BLaER1 (cell line): ENCODE data around the gene PVALB.

Experiments used
- H3K27ac ChIP-seq: shearing (Covaris generic); formaldehyde crosslinking; 2 replicates; pipeline ENCODE4 v1.8.1; 2022
- H3K27me3 ChIP-seq: shearing (Covaris generic); formaldehyde crosslinking; 2 replicates; pipeline ENCODE4 v1.8.1; 2022
- H3K36me3 ChIP-seq: shearing (Covaris generic); formaldehyde crosslinking; 2 replicates; pipeline ENCODE4 v1.8.1; 2022
- H3K4me1 ChIP-seq: shearing (Covaris generic); formaldehyde crosslinking; 2 replicates; pipeline ENCODE4 v1.8.1; 2022
- H3K4me2 ChIP-seq: shearing (Covaris generic); formaldehyde crosslinking; 2 replicates; pipeline ENCODE4 v1.8.1; 2022
- H3K4me3 ChIP-seq: shearing (Covaris generic); formaldehyde crosslinking; 2 replicates; pipeline ENCODE4 v1.8.1; 2022
- H3K9ac ChIP-seq: shearing (Covaris generic); formaldehyde crosslinking; 2 replicates; pipeline ENCODE4 v1.8.1; 2022
- H3K9me3 ChIP-seq: shearing (Covaris generic); formaldehyde crosslinking; 2 replicates; pipeline ENCODE4 v1.8.1; 2022
- H4K20me1 ChIP-seq: shearing (Covaris generic); formaldehyde crosslinking; 2 replicates; pipeline ENCODE4 v1.8.1; 2022
- Cebpa-rat ChIP-seq: shearing (Covaris generic); IDR thresholded peaks from 2 replicates; pipeline ENCODE4 v1.8.1; 2022

Gene PVALB

DNA sequence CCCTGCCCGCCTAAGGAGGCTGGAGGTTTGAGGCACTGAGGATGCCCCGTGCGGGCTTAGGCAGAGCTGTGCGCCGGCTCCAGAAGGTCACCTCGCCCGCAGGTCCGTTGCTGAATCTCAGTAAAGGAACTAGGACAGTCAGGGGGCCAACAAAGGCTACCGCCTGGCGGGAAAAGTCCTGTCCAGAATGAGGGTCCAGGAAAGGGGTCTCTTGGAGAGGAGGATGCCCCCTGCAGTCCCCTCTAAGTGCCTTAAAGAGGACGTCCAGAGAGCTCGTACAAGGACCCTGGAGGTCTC is 548 bp downstream of the PVALB start:
- Histone ChIP-seq H3K4me3 (peak overlapping the region; percentile 57), H4K20me1 (peaks cover 23% of the 10 kb centered on the region; the same call in 1 of the 2 replicates), H3K27ac (no peak overlapping the region), H3K9me3 (no peaks in the 10 kb centered on the region), H3K4me1 (peaks cover 42% of the 10 kb centered on the region), H3K4me2 (peak overlapping the region; percentile 83), H3K27me3 (peaks cover 66% of the 10 kb centered on the region), H3K9ac (no peak overlapping the region), H3K36me3 (no peaks in the 10 kb centered on the region)
- no peak for TF ChIP-seq Cebpa-rat

DNA sequence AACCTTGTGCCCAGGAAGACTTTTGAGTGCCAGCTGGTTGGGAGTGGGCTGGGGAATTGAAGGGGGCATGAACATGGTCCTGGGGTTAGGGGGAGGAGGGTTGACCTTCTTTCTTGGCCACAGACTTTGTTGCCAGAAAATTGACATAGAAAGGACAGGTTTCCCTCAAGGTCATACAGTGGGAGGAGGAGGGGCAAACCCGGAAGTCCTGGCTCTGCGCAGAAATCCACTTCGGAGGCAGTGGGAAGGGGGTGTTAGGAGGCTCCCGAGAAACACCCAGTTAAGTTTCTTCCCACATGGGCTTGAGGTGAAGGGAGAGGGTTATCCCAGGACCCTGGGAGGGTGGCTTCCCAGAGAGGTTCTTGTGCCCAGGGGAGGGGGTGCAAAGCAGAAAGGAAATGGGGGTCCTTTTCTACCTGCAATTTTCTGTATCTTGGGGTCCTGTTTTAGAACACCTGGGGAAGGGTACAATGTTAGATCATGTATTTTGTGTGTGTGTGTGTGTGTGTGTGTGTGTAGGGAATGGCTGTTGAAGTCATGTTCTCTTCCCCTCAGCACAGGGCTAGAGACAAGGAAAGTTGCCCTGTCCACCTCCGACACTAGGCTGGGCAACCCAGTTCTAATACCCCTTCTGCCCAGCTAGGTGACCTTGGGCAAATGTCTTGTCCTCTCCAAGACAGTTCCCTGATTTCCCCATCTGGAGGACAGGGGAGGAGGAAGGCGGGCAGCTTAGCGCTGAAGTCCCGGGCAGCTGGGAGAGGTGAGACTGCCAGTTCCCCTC is 1.1 kb downstream of the PVALB start:
- Histone ChIP-seq H3K4me3 (no peak overlapping the region), H3K9ac (no peak overlapping the region), H3K9me3 (no peaks in the 10 kb centered on the region), H3K4me2 (peak overlapping the region; percentile 83), H3K27me3 (peaks cover 66% of the 10 kb centered on the region), H3K4me1 (peaks cover 47% of the 10 kb centered on the region), H3K27ac (no peak overlapping the region), H4K20me1 (peaks cover 23% of the 10 kb centered on the region; the same call in 1 of the 2 replicates), H3K36me3 (no peaks in the 10 kb centered on the region)
- TF ChIP-seq Cebpa-rat: no peak

DNA sequence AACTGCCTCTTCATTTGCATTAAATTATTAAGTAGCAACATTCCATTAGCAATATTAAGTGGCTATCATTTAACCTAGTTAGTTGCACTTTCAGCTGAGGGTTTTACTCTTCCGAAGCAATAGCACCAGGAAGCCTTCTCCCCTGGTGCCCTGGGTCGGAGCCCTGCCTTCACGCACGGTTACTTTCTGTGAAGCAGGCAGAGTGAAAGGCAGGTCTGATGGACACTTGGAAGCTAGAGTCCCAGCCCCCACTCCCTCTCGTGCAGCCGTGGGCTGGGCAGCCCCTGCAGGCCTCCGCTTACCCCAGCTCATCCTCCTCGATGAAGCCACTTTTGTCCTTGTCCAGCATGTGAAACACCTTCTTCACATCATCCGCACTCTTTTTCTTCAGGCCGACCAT is 2.0 kb downstream of the PVALB start:
- H3K9ac ChIP-seq: no peak overlapping the region
- no peak overlapping the region for H3K27ac ChIP-seq
- no peaks in the 10 kb centered on the region for H3K36me3 ChIP-seq
- no peak for TF ChIP-seq Cebpa-rat
- peaks cover 64% of the 10 kb centered on the region for H3K27me3 ChIP-seq
- H3K4me2 ChIP-seq: peak overlapping the region; percentile 78
- peaks cover 56% of the 10 kb centered on the region for H3K4me1 ChIP-seq
- peaks cover 23% of the 10 kb centered on the region; the same call in 1 of the 2 replicates for H4K20me1 ChIP-seq
- H3K9me3 ChIP-seq: no peaks in the 10 kb centered on the region
- H3K4me3 ChIP-seq: no peak overlapping the region

DNA sequence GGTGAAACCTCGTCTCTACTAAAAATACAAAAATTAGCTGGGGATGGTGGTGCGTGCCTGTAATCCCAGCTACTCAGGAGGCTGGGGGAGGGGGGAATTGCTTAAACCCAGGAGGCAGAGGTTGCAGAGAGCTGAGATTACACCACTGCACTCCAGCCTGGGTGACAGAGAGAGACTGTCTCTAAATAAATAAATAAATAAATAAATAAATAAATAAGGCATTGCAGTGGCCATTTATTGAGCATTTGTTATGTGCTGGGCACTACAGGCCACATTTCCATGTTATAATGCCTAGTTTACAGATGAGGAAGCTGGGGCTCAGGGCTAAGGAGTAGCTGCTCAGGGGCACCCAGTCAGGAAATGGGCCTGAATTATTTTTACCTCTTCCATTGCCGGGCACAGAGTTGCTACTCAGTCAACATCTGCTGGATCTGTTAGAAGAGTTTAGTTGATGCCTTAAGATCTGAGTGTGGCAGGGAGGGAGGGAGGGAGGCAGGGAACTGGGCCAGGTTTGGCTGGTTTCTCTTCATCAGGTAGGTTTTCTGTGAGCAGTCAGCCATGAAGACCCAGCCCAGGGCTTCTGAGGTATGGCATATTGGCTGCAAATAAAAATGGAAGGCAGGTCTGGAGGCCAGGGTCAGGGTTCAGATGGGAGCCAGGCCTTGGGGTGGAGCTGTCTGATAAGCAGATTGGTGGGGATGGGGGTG is 5.6 kb downstream of the PVALB start:
- H4K20me1 ChIP-seq: peaks cover 1% of the 10 kb centered on the region; the same call in 1 of the 2 replicates
- TF ChIP-seq Cebpa-rat: no peak
- H3K4me2 ChIP-seq: peak overlapping the region; percentile 56
- H3K27ac ChIP-seq: no peak overlapping the region
- H3K27me3 ChIP-seq: peaks cover 28% of the 10 kb centered on the region
- H3K9ac ChIP-seq: no peak overlapping the region
- H3K9me3 ChIP-seq: no peaks in the 10 kb centered on the region
- H3K36me3 ChIP-seq: no peaks in the 10 kb centered on the region
- no peak overlapping the region for H3K4me3 ChIP-seq
- peaks cover 74% of the 10 kb centered on the region for H3K4me1 ChIP-seq

DNA sequence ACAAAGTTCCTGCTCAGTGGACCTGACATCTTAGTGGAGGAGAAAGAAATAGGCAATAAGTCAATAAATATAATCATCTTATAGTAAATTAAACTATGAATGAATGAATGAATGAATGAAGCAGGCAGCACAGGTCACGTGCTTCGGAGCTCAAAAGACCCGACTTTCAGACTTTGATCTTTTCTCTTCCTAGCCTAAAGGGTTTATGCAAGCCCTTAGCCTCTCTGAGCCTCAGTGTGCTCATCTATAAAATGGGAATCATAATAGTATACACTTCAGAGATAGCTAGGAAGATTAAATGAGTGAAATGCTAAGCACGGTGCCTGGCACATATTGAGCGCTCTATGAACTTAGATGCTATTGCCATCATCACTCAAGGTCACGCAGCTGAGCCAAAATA is 7.5 kb downstream of the PVALB start:
- no peaks in the 10 kb centered on the region for H4K20me1 ChIP-seq
- no peak for TF ChIP-seq Cebpa-rat
- peaks cover 9% of the 10 kb centered on the region; the same call in 1 of the 2 replicates for H3K27me3 ChIP-seq
- peaks cover 56% of the 10 kb centered on the region for H3K4me1 ChIP-seq
- no peaks in the 10 kb centered on the region for H3K36me3 ChIP-seq
- H3K9me3 ChIP-seq: no peaks in the 10 kb centered on the region
- no peak overlapping the region for H3K27ac ChIP-seq
- no peak overlapping the region for H3K9ac ChIP-seq
- no peak overlapping the region for H3K4me3 ChIP-seq
- peak overlapping the region; percentile 76 for H3K4me2 ChIP-seq

DNA sequence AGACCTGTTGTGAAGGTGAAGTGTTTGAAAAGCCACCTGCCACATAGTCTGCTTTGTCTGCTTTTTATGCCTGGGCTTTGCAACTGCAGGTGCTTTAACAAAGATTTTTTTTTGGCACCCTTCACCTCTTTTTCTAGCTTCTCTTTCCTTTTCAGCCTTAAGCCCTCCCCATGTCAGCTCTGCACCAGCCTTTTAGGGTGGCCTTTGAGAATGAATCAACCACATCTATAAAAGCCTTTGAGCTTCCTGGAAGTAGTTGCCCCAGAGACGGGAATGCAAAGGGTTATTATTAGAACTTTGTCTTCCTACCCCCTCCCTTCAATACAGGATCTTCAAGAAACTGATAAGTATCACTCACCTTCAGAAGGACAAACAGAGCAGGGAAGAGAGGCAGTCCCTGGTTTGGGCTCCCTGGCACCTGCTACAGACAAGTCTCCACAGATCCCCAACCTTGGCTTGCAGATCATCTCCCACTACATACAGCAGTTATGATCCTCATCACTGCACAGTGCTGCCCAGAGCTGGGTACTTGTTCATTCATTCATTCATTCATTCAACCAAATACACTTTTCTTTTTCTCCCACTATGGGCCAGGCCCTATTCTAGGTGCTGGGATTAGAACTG is 8.0 kb downstream of the PVALB start:
- H3K9ac ChIP-seq: 0 out of 2 replicates have a peak overlapping the region, but pooled peaks have one; percentile 46
- TF ChIP-seq Cebpa-rat: no peak
- peaks cover 51% of the 10 kb centered on the region for H3K4me1 ChIP-seq
- no peaks in the 10 kb centered on the region for H3K9me3 ChIP-seq
- H3K4me2 ChIP-seq: peak overlapping the region; percentile 76
- H4K20me1 ChIP-seq: no peaks in the 10 kb centered on the region
- peaks cover 4% of the 10 kb centered on the region; the same call in 1 of the 2 replicates for H3K27me3 ChIP-seq
- no peaks in the 10 kb centered on the region for H3K36me3 ChIP-seq
- H3K4me3 ChIP-seq: no peak overlapping the region
- H3K27ac ChIP-seq: 0 out of 2 replicates have a peak overlapping the region, but pooled peaks have one; percentile 6

DNA sequence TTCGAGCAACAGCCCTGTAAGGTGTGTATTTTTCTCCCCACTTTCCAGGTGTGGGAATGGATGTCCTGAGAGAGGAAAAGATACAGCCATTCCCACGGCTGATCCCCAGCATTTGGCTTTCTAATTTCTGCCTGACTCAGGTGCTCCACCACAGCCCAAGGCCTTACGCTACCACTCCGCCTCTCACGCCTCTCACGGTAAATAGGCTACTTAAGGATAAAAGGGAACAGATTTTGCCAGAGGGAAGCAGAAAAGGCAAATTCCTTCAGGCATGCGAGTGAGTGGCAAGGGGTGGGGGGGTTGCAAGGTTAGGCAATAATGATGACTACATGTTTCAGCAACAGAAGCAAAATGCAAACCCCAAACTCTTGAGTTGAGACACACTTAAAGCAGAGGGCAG is 9.2 kb downstream of the PVALB start:
- Histone ChIP-seq H3K27me3 (no peaks in the 10 kb centered on the region), H3K4me2 (peak overlapping the region; percentile 76), H3K36me3 (no peaks in the 10 kb centered on the region), H3K9ac (no peak overlapping the region), H4K20me1 (no peaks in the 10 kb centered on the region), H3K4me3 (no peak overlapping the region), H3K27ac (no peak overlapping the region), H3K9me3 (no peaks in the 10 kb centered on the region), H3K4me1 (peaks cover 49% of the 10 kb centered on the region)
- no peak for TF ChIP-seq Cebpa-rat

DNA sequence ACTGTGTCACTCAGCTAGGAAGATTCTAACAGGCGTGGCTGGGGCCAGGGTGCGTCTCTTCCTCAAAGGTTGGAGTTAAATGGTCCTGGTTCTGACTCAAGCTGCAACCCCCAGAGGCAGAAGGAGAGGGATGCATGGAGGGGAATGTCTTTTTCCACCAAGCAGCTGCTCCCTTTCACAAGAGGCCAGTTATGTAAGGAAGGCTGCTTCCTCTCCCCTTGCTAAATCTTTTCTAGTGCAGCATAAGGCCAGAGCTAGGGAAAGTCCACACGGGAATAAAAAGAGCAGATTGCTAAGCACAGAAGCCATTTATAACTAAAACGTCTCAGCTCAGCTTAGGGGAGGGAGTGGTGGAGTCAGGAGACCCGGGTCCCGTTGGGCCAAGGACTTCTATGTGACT is 10.0 kb downstream of the PVALB start:
- H4K20me1 ChIP-seq: no peaks in the 10 kb centered on the region
- no peaks in the 10 kb centered on the region for H3K9me3 ChIP-seq
- H3K27me3 ChIP-seq: no peaks in the 10 kb centered on the region
- peaks cover 49% of the 10 kb centered on the region for H3K4me1 ChIP-seq
- no peak for TF ChIP-seq Cebpa-rat
- H3K27ac ChIP-seq: no peak overlapping the region
- no peak overlapping the region for H3K4me2 ChIP-seq
- H3K9ac ChIP-seq: no peak overlapping the region
- H3K4me3 ChIP-seq: no peak overlapping the region
- no peaks in the 10 kb centered on the region for H3K36me3 ChIP-seq

DNA sequence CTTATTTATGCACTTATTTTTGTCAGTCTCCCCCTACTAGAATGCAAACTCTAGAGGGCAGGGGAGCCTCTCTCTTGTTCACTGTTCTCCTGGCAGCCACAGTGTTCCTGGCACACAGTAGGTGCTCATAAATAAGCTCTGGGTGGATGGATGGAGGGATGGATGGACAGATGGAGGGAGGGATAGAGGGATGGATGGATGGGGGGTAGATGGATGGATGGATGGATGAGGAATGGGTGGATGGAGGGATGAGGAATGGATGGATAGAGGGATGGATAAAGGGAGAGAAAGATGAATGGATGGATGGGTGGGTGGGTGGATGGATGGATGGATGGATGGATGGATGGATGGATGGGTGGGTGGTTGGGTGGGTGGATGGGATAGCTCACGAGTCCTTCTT is 13.5 kb downstream of the PVALB start:
- no peak overlapping the region for H3K9ac ChIP-seq
- H3K27me3 ChIP-seq: no peaks in the 10 kb centered on the region
- H3K4me2 ChIP-seq: no peak overlapping the region
- H3K36me3 ChIP-seq: no peaks in the 10 kb centered on the region
- TF ChIP-seq Cebpa-rat: no peak
- H3K4me3 ChIP-seq: no peak overlapping the region
- H4K20me1 ChIP-seq: no peaks in the 10 kb centered on the region
- H3K27ac ChIP-seq: no peak overlapping the region
- peaks cover 25% of the 10 kb centered on the region for H3K4me1 ChIP-seq
- no peaks in the 10 kb centered on the region for H3K9me3 ChIP-seq

DNA sequence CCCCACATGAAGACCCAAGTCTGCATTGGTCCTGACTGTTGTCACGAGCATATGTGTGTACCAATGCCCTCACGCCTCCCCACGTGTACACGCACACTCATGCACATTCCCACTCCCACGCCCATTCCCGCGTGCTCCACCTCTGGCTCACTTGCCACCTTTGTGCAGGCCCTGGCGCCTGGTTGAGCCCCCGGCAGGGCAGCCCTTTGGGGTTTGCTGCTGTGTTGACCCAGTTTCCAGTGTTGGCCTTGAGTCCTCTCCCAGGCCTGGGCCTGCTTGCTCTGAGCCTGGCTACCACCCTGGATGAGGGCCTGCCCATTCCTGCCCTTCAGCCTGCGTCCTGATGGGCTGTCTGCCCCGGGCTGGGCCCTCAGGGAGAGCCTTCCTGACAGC is 18.2 kb downstream of the PVALB start:
- H3K4me1 ChIP-seq: peaks cover 32% of the 10 kb centered on the region
- no peaks in the 10 kb centered on the region for H3K27me3 ChIP-seq
- H3K9ac ChIP-seq: no peak overlapping the region
- H3K27ac ChIP-seq: peak overlapping the region; percentile 40; the same call in 1 of the 2 replicates
- peak overlapping the region; percentile 85 for H3K4me2 ChIP-seq
- H3K9me3 ChIP-seq: no peaks in the 10 kb centered on the region
- no peaks in the 10 kb centered on the region for H4K20me1 ChIP-seq
- no peak overlapping the region for H3K4me3 ChIP-seq
- no peak for TF ChIP-seq Cebpa-rat
- H3K36me3 ChIP-seq: no peaks in the 10 kb centered on the region
